ENCODE results near the gene JARID2. TPM values are rescaled to one million over a fixed set of nuclear protein-coding genes. Genes with fewer than 3 reads are reported as not detected.
A peak's percentile ranks its signal among the peaks of the same experiment; 100 is the strongest.

Gene JARID2
- total and polyA plus RNA-seq, 2 of the 13 experiments (the other 11 are each of a cell fraction or from before 2014, with no cell fraction given), result 7.5 to 10.3 TPM

- TF ChIP-seq DMAP1 (CRISPR knock-in tag; IDR thresholded peaks at IDR 0.05), result no peak
- TF ChIP-seq MYPOP (CRISPR knock-in tag; IDR thresholded peaks at IDR 0.05), result no peak
- TF ChIP-seq TFDP1 (CRISPR knock-in tag; IDR thresholded peaks at IDR 0.05; ENCODE audit: borderline replicate concordance), result no peak
- no peak for TF ChIP-seq ATF6 (CRISPR knock-in tag; conservative IDR thresholded peaks at IDR 0.05)
- TF ChIP-seq U2AF2 (IDR thresholded peaks at IDR 0.05; ENCODE audit: low read depth, low read length), result no peak
- TF ChIP-seq FOXP4 (CRISPR knock-in tag; IDR thresholded peaks at IDR 0.05), result peak; percentile 66
- no peak; the same call in 1 of the 2 replicates for TF ChIP-seq ZNF414 (CRISPR knock-in tag; IDR thresholded peaks at IDR 0.05)
- TF ChIP-seq ZBTB34 (CRISPR knock-in tag; IDR thresholded peaks at IDR 0.05), result no peak
- no peak for TF ChIP-seq ZNF326 (CRISPR knock-in tag; IDR thresholded peaks at IDR 0.05; ENCODE audit: borderline replicate concordance)
- no peak; the same call in 1 of the 2 replicates for TF ChIP-seq GFI1 (CRISPR knock-in tag; IDR thresholded peaks at IDR 0.05; ENCODE audit: borderline replicate concordance)
- no peak for TF ChIP-seq ZNF446 (CRISPR knock-in tag; IDR thresholded peaks at IDR 0.05)
- TF ChIP-seq ZNF646 (CRISPR knock-in tag; IDR thresholded peaks at IDR 0.05), result no peak
Measured at GRCh38 chr6:15504581-15505350, 258.9 kb downstream of the JARID2 start (continued).

All from HepG2 (cell line).